Ecto neural progenitor cell (in vitro differentiated cells): Measurements from ENCODE around the gene CCDC190.
A peak's percentile ranks its signal among the peaks of the same experiment; 100 is the strongest.
"Not testable (repeated sequence)": the region's sequence is repeated elsewhere in the genome, so short reads cannot be mapped to it uniquely, and the experiment has no call there.

Source experiments
- DNase-seq: peaks from one replicate; pipeline ENCODE4 v3.0.0-alpha.2; 2018; ENCODE audit warnings: low spot score

Gene CCDC190

DNA sequence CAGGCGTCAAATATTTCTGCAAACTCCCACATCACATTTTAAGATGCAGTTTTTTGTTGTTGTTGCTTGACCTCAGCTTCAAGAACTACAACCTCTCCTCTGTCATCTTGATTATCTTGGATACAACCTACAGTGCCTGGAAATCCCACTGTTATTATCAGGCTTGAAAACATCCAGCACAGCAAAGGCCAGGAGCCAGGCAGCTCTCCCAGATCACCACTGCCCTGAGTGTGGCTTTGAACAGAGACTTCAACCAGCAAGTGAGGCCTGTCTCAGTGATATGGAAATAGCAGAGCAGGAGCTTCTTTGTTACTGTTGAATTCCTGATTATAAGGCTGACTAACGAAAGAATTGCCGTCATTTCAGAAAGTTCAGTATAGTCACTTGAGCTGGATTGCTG, 28.5 kb downstream of the CCDC190 start:
- no peak for DNase-seq

GRCh38 chr1:162829268-162829667, 31.7 kb downstream of the CCDC190 start:
- no peak for DNase-seq

- no peak for DNase-seq
Observed at GRCh38 chr1:162823771-162824525, 37.0 kb downstream of the CCDC190 start.

GRCh38 chr1:162823231-162823630, 37.7 kb downstream of the CCDC190 start:
- no peak for DNase-seq

- DNase-seq = peak; percentile 66
Observed at GRCh38 chr1:162822391-162823200, 38.4 kb downstream of the CCDC190 start.

DNA sequence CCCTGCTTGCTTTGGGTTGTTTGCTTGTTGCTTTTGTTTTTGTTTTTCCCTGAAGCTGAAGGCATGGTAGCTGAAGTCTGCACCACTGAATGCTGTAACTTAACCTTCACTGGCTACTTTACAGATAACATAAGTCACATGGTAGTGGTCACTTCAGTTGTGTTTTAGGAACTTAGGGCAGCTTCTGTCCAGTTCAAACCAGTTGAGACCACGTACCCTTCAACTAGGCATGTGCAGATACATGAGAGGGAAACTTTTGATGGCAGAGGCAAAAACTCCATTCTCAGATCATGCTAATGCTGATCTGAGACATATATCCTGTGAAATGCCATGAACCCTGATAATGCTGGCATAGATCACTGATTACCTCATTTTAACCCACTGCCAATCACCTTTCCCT, 42.3 kb downstream of the CCDC190 start:
- DNase-seq = not testable (repeated sequence)

GRCh38 chr1:162818136-162818535, 42.8 kb downstream of the CCDC190 start:
- not testable (repeated sequence) for DNase-seq

GRCh38 chr1:162812357-162812756, 48.6 kb downstream of the CCDC190 start:
- not testable (repeated sequence) for DNase-seq

- not testable (repeated sequence) for DNase-seq
Observed at GRCh38 chr1:162807503-162807902, 53.5 kb downstream of the CCDC190 start.
